K562 (cell line): ENCODE results near the gene ADORA2A. TPM values are rescaled to one million over a fixed set of nuclear protein-coding genes. Genes with fewer than 3 reads are reported as not detected.

Experiments used
- HNRNPL ChIP-seq: fragments of 200-400 bp; formaldehyde crosslinking; IDR thresholded peaks from 2 replicates; pipeline ENCODE4 v1.6.1; 2017; ENCODE audit warnings: low read depth, mild to moderate bottlenecking, low read length
- MEF2D ChIP-seq: conservative IDR thresholded peaks from 2 replicates; pipeline ENCODE4 v1.6.1; 2016; ENCODE audit warnings: low read depth, missing genetic modification characterization, missing compliant biosample characterization
- MGA ChIP-seq: fragments of 450-650 bp; IDR thresholded peaks from 2 replicates; pipeline ENCODE4 v1.6.1; 2016; ENCODE audit warnings: mild to moderate bottlenecking, moderate library complexity
- TAF9B ChIP-seq: fragments of 450-650 bp; IDR thresholded peaks from 2 replicates; pipeline ENCODE4 v1.6.1; 2018; ENCODE audit warnings: mild to moderate bottlenecking; ENCODE audit not compliant: partially characterized antibody
- TOE1 ChIP-seq, 2 experiments: fragments of 450-650 bp in 1 of 2; sonication (generic) in 1 of 2; formaldehyde crosslinking in 1 of 2; IDR thresholded peaks; 2 replicates each; pipeline versions ENCODE4 v1.7.1 to v1.8.0; 2016 to 2022; ENCODE audit warnings: borderline replicate concordance in 2 of 2, mild to moderate bottlenecking in 2 of 2, antibody characterized with exemption in 1 of 2, inconsistent platforms in 1 of 2, low read depth in 1 of 2, missing genetic modification reagents in 1 of 2, moderate library complexity in 1 of 2
- ZNF507 ChIP-seq: conservative IDR thresholded peaks from 2 replicates; pipeline ENCODE4 v1.6.1; 2017; ENCODE audit warnings: missing genetic modification characterization, missing compliant biosample characterization
- ZNF77 ChIP-seq: fragments of 250-450 bp; sonication (Bioruptor Pico); IDR thresholded peaks from 2 replicates; pipeline ENCODE4 v1.5.0; 2020
- polyA plus RNA-seq, 8 experiments: library from polyadenylated mRNA; depleted of rRNA in 4 of 8; stranded (reverse) in 5 of 8; unstranded in 3 of 8; fragments of >200 nt; fragmentation: Nextera tagmentation in 2 of 8; fragmentation: Illumina TruSeq in 1 of 8; extraction: Ambion mirVana in 2 of 8; extraction: Trizol in 1 of 8; gene quantifications; 2 replicates each; pipeline versions ENCODE4 v1.2.1 to v1.2.3, GENCODE V29; 2011 to 2014; ENCODE audit warnings: inconsistent platforms in 1 of 8, missing spikeins in 1 of 8
- total RNA-seq, 7 experiments: library from RNA; depleted of rRNA in 6 of 7; stranded (reverse); fragments of >200 nt in 6 of 7; fragmentation: Illumina TruSeq in 2 of 7; extraction: Trizol in 2 of 7; gene quantifications; 2 replicates each; pipeline versions ENCODE4 v1.2.1 to v1.2.3, GENCODE V29; 2011 to 2021; ENCODE audit warnings: low replicate concordance in 1 of 7

ADORA2A gene
- total and polyA plus RNA-seq, 9 of the 15 experiments (the other 6 are each of a cell fraction or from before 2014, with no cell fraction given), result 0.15 to 2.1 (median 0.66) TPM; not detected in 2

DNA sequence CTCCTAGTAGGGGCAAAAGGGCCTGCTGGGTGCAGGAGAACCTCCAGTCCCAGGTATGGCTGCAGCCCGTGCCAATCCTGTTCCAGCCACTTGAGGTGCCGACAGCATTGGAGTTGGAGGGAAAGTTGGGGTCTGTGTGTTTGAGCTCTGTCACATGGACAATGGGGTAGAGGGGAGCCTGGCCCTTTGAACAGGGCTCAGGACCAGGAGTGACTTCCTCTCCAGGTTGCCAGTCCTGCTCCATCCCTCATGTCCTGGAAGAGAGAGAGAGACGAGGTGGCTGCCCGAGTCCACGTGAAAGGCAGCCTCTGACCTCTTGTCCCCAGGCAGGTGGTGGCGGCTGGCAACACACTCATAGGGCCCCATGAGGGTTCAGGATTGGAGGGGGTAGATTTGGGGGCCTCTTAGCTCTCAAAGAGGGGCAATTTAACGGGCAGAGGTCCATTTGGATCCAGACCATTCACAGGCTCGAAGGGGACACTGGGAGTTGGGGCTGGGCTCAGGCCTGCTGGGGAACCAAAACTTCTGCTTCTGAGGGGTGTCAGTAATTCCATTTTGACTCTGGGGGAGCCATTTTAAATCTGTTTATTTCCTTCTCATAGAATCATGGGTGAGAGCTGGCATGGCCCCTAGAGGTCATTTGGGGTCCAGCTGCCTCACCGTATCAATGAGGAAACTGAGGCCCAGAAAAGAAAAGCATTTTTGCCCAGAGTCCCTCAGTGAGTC lies 4.1 kb downstream of the ADORA2A start (continued):
- TF ChIP-seq MGA (no peak), TAF9B (no peak), TOE1 (IDR thresholded peaks at IDR 0.05; ENCODE audit: borderline replicate concordance) (no peak), TOE1 (CRISPR knock-in tag; IDR thresholded peaks at IDR 0.05; ENCODE audit: borderline replicate concordance, low read depth) (no peak), ZNF507 (no peak), MEF2D (tag) (no peak), ZNF77 (CRISPR knock-in tag) (no peak), HNRNPL (no peak)
